IMR-90 (cell line): ENCODE results near the gene DNAH9. TPM values are rescaled to one million over a fixed set of nuclear protein-coding genes. Genes with fewer than 3 reads are reported as not detected.

ENCODE experiments used
- ATAC-seq: fragments of 200-7000 bp; cut with Tn5 transposase; 2 replicates; pipeline ENCODE4 v1.9.1; 2020; ENCODE audit warnings: low read depth, mild to moderate bottlenecking, moderate library complexity
- BruUV-seq: library from RNA; stranded (reverse); fragments of 400-500 nt; replicated peaks from 2 replicates; lab custom pipeline; 2021; lab: Mats Ljungman, UMichigan
- CTCF ChIA-PET: fragments of 300-600 bp; formaldehyde crosslinking; extraction: SDS; loops from one replicate; lab custom pipeline; 2021; ENCODE audit warnings: antibody characterized with exemption; lab: Yijun Ruan, JAX
- POLR2A ChIA-PET: fragments of 300-600 bp; sonication (Branson Sonifier 250); formaldehyde crosslinking; loops from one replicate; lab custom pipeline; 2022; ENCODE audit warnings: antibody characterized with exemption; ENCODE audit not compliant: unreplicated experiment; lab: Charles Lee
- DNase-seq: peaks from one replicate; pipeline ENCODE4 v3.0.0; 2013
- H2AFZ ChIP-seq: replicated peaks from 2 replicates; pipeline ENCODE3; 2013; ENCODE audit warnings: low read length, mild to moderate bottlenecking; ENCODE audit not compliant: poor library complexity
- H2AK5ac ChIP-seq: 2 replicates; pipeline ENCODE4 v1.6.1; 2013; ENCODE audit warnings: low read depth, low read length, inconsistent platforms
- H2AK9ac ChIP-seq: replicated peaks from 2 replicates; pipeline ENCODE3; 2013; ENCODE audit warnings: mild to moderate bottlenecking, low read depth, low read length, moderate library complexity; ENCODE audit not compliant: poor library complexity
- H2BK120ac ChIP-seq: 2 replicates; pipeline ENCODE4 v1.6.1; 2013; ENCODE audit warnings: low read depth, low read length, inconsistent platforms
- H2BK15ac ChIP-seq: 3 replicates; pipeline ENCODE4 v1.6.1; 2013; ENCODE audit warnings: low read depth, low read length, inconsistent platforms
- H2BK20ac ChIP-seq: 2 replicates; pipeline ENCODE4 v1.6.1; 2013; ENCODE audit warnings: low read depth, mild to moderate bottlenecking, inconsistent platforms, low read length, moderate library complexity
- H2BK5ac ChIP-seq: 2 replicates; pipeline ENCODE4 v1.6.1; 2013; ENCODE audit warnings: mild to moderate bottlenecking, low read depth, low read length, inconsistent platforms; ENCODE audit not compliant: poor library complexity, severe bottlenecking
- H3K14ac ChIP-seq: replicated peaks from 2 replicates; pipeline ENCODE4 v1.6.1; 2013; ENCODE audit warnings: low read depth, low read length, inconsistent platforms
- H3K18ac ChIP-seq: 2 replicates; pipeline ENCODE4 v1.6.1; 2013; ENCODE audit warnings: low read depth, low read length, control low read depth
- H3K23ac ChIP-seq: 2 replicates; pipeline ENCODE4 v1.6.1; 2013; ENCODE audit warnings: low read depth, low read length, inconsistent platforms
- H3K27ac ChIP-seq: 2 replicates; pipeline ENCODE4 v1.5.1; 2013; ENCODE audit warnings: mild to moderate bottlenecking, control low read depth, low read length; ENCODE audit not compliant: insufficient read depth
- H3K27me3 ChIP-seq: 2 replicates; pipeline ENCODE4 v1.6.1; 2013; ENCODE audit warnings: low read length; ENCODE audit not compliant: control insufficient read depth, insufficient read depth
- H3K36me3 ChIP-seq: 2 replicates; pipeline ENCODE4 v1.6.1; 2013; ENCODE audit warnings: low read length, mixed read lengths; ENCODE audit not compliant: control insufficient read depth, insufficient read depth
- H3K4ac ChIP-seq: 2 replicates; pipeline ENCODE4 v1.6.1; 2013; ENCODE audit warnings: low read depth, low read length, inconsistent platforms
- H3K4me1 ChIP-seq: 2 replicates; pipeline ENCODE4 v1.6.1; 2013; ENCODE audit warnings: low read length, mixed read lengths; ENCODE audit not compliant: control insufficient read depth, insufficient read depth
- H3K4me2 ChIP-seq: 2 replicates; pipeline ENCODE4 v1.6.1; 2013; ENCODE audit warnings: low read depth, mild to moderate bottlenecking, control low read depth, low read length, moderate library complexity
- H3K4me3 ChIP-seq: 2 replicates; pipeline ENCODE4 v1.5.1; 2013; ENCODE audit warnings: low read depth, mild to moderate bottlenecking, control low read depth, low read length, moderate library complexity; ENCODE audit not compliant: insufficient read depth
- H3K56ac ChIP-seq: 2 replicates; pipeline ENCODE4 v1.6.1; 2013; ENCODE audit warnings: low read length, inconsistent platforms; ENCODE audit not compliant: insufficient read depth; ENCODE audit errors: extremely low read depth
- H3K79me1 ChIP-seq, 2 experiments: 2 replicates each; pipeline ENCODE4 v1.6.1; 2013; ENCODE audit warnings: low read length in 2 of 2, inconsistent platforms in 1 of 2, low read depth in 1 of 2
- H3K9ac ChIP-seq: 2 replicates; pipeline ENCODE4 v1.6.1; 2013; ENCODE audit warnings: low read depth, low read length, control low read depth
- H3K9me1 ChIP-seq: 2 replicates; pipeline ENCODE4 v1.6.1; 2013; ENCODE audit warnings: low read length, inconsistent platforms; ENCODE audit not compliant: insufficient read depth
- H3K9me3 ChIP-seq: 2 replicates; pipeline ENCODE4 v1.6.1; 2013; ENCODE audit warnings: low read length; ENCODE audit not compliant: control insufficient read depth, insufficient read depth
- H4K20me1 ChIP-seq: 2 replicates; pipeline ENCODE4 v1.6.1; 2013; ENCODE audit warnings: low read length, inconsistent platforms; ENCODE audit not compliant: insufficient read depth
- H4K5ac ChIP-seq: 2 replicates; pipeline ENCODE4 v1.6.1; 2013; ENCODE audit warnings: mild to moderate bottlenecking, low read depth, low read length, control low read depth
- H4K8ac ChIP-seq, 2 experiments: 2 replicates each; pipeline ENCODE4 v1.6.1; 2013; ENCODE audit warnings: low read depth in 2 of 2, low read length in 2 of 2, control low read depth in 1 of 2, inconsistent platforms in 1 of 2
- H4K91ac ChIP-seq: 2 replicates; pipeline ENCODE4 v1.6.1; 2013; ENCODE audit warnings: low read depth, low read length, inconsistent platforms; ENCODE audit not compliant: insufficient read depth
- BHLHE40 ChIP-seq: fragments of 150-350 bp; IDR thresholded peaks from 2 replicates; pipeline ENCODE4 v1.6.1; 2016; ENCODE audit warnings: mild to moderate bottlenecking, low read depth, low read length
- CEBPB ChIP-seq: IDR thresholded peaks from 2 replicates; pipeline ENCODE4 v1.6.1; 2012; ENCODE audit warnings: low read depth, low read length, improper control_type of control experiment
- CHD1 ChIP-seq: IDR thresholded peaks from 2 replicates; pipeline ENCODE4 v1.6.1; 2012; ENCODE audit warnings: low read depth, low read length, improper control_type of control experiment
- FOS ChIP-seq: fragments of 150-350 bp; IDR thresholded peaks from 2 replicates; pipeline ENCODE4 v1.6.1; 2016; ENCODE audit warnings: low read depth, low read length
- MAFK ChIP-seq: IDR thresholded peaks from 2 replicates; pipeline ENCODE4 v1.6.1; 2012; ENCODE audit warnings: low read depth, low read length, improper control_type of control experiment
- MAZ ChIP-seq: IDR thresholded peaks from 2 replicates; pipeline ENCODE4 v1.6.1; 2012; ENCODE audit warnings: low read depth, mild to moderate bottlenecking, low read length, improper control_type of control experiment, moderate library complexity, borderline replicate concordance
- MXI1 ChIP-seq: IDR thresholded peaks from 2 replicates; pipeline ENCODE4 v1.6.1; 2012; ENCODE audit warnings: low read depth, mild to moderate bottlenecking, low read length, moderate library complexity, borderline replicate concordance
- NFE2L2 ChIP-seq: fragments of 150-350 bp; IDR thresholded peaks from 2 replicates; pipeline ENCODE4 v1.6.1; 2016; ENCODE audit warnings: low read depth, mild to moderate bottlenecking, low read length
- POLR2A ChIP-seq: IDR thresholded peaks from 2 replicates; pipeline ENCODE4 v1.6.1; 2012; ENCODE audit warnings: mild to moderate bottlenecking, low read depth, low read length
- RAD21 ChIP-seq: IDR thresholded peaks from 2 replicates; pipeline ENCODE4 v1.6.1; 2012; ENCODE audit warnings: low read length, improper control_type of control experiment
- RCOR1 ChIP-seq: IDR thresholded peaks from 2 replicates; pipeline ENCODE4 v1.6.1; 2012; ENCODE audit warnings: mild to moderate bottlenecking, low read length, improper control_type of control experiment; ENCODE audit not compliant: insufficient replicate concordance
- RFX5 ChIP-seq: IDR thresholded peaks from 2 replicates; pipeline ENCODE4 v1.8.0; 2012; ENCODE audit warnings: low read depth, mild to moderate bottlenecking, low read length, moderate library complexity
- SMC3 ChIP-seq: fragments of 150-350 bp; IDR thresholded peaks from 2 replicates; pipeline ENCODE4 v1.6.1; 2016; ENCODE audit warnings: low read depth, mild to moderate bottlenecking, antibody characterized with exemption, low read length, moderate library complexity
- USF2 ChIP-seq: fragments of 150-350 bp; IDR thresholded peaks from 2 replicates; pipeline ENCODE4 v1.6.1; 2017; ENCODE audit warnings: mild to moderate bottlenecking, antibody characterized with exemption, low read length, low read depth
- WGBS, 2 experiments: methylation state at CpG; one replicate each; pipeline versions ENCODE4 v1.1.5 to v1.1.7; 2013; ENCODE audit warnings: missing lambda C conversion rate in 2 of 2; ENCODE audit not compliant: insufficient read length in 1 of 2; ENCODE audit errors: extremely low coverage in 2 of 2; 5-methylcytosine and 5-hydroxymethylcytosine counted together
- dilution Hi-C: fragments of 300-500 bp; cut with HindIII; formaldehyde crosslinking; loops from one replicate; pipeline ENCODE4 v1.14.3; 2018; ENCODE audit warnings: low sequenced_read_pairs; ENCODE audit not compliant: unreplicated experiment
- in situ Hi-C: fragments of 300-500 bp; cut with MboI; formaldehyde crosslinking; loops from 3 replicates; pipeline ENCODE4 v1.14.3; 2019; ENCODE audit warnings: low sequenced_read_pairs, inconsistent platforms, mixed read lengths
- intact Hi-C: fragments of 100-400 bp; cut with micrococcal nuclease; formaldehyde crosslinking; loops from 2 replicates; pipeline ENCODE4 v1.10.0; 2022
- polyA plus RNA-seq, 3 experiments: library from polyadenylated mRNA; depleted of rRNA; stranded (reverse); fragments of >200 nt; gene quantifications; 2 replicates each; pipeline ENCODE4 v1.2.3, GENCODE V29; 2012; ENCODE audit warnings: low replicate concordance in 1 of 3
- total RNA-seq: library from RNA; depleted of rRNA; stranded (reverse); fragments of >200 nt; gene quantifications from 2 replicates; pipeline ENCODE4 v1.2.3, GENCODE V29; 2012
- TF ChIP-seq, protein P1 (sequence below): conservative IDR thresholded peaks from 2 replicates; pipeline ENCODE4 v1.5.1; 2012; ENCODE audit warnings: mild to moderate bottlenecking, low read depth, low read length, improper control_type of control experiment
- TF ChIP-seq, protein P2 (sequence below): fragments of 150-350 bp; IDR thresholded peaks from 2 replicates; pipeline ENCODE4 v1.6.1; 2016; ENCODE audit warnings: low read depth, mild to moderate bottlenecking, low read length, moderate library complexity, borderline replicate concordance

The DNAH9 gene
- total and polyA plus RNA-seq, 2 of the 4 experiments (the other 2 are of a cell fraction): not detected

DNA sequence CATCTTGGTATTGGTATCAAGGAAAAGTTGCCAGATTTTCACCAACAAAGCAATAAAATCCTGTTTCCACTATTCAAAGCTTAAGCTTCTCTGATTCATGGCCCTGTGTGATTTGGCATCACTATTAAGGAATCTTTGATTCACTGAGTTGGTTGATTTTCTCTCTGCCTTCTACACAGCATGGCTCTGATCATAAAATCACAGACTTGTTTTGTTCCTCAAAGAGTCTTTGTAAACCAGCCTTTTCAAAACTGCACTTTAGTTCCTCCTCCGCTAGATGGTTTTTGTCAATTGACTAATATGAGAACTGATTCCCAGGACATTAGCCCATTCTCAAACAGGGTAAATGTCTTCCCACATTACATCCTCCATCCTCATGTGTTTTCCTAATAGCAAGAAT, 197.6 kb downstream of the DNAH9 start:
- in situ Hi-C loops: no loop called here
- H3K9ac ChIP-seq: no peak overlapping the region
- H2BK5ac ChIP-seq: no peak overlapping the region
- no peaks in the 10 kb centered on the region for H3K27me3 ChIP-seq
- H2AK9ac ChIP-seq: no peak overlapping the region
- H3K14ac ChIP-seq: no peak overlapping the region
- no peak overlapping the region for H2AFZ ChIP-seq
- no TSS peak for BruUV-seq
- H3K4me2 ChIP-seq: no peak overlapping the region
- no peak overlapping the region for H2AK5ac ChIP-seq
- no peak overlapping the region for H3K4me3 ChIP-seq
- no peaks in the 10 kb centered on the region for H4K20me1 ChIP-seq
- H4K5ac ChIP-seq: no peak overlapping the region
- no peak overlapping the region for H3K27ac ChIP-seq
- no CpG with 5 or more reads among the region's 1 CpG for WGBS, 2 experiments
- no peak overlapping the region for H3K18ac ChIP-seq
- ChIA-PET POLR2A (no interaction called here), CTCF (no interaction called here)
- H3K56ac ChIP-seq: no peak overlapping the region
- H2BK120ac ChIP-seq: no peak overlapping the region
- no peak for DNase-seq
- no peaks in the 10 kb centered on the region for H3K4me1 ChIP-seq
- peaks cover 19% of the 10 kb centered on the region for H3K9me3 ChIP-seq
- no peaks in the 10 kb centered on the region for H3K79me1 ChIP-seq
- no peaks in the 10 kb centered on the region for H3K9me1 ChIP-seq
- dilution Hi-C loops: no loop called here
- H3K4ac ChIP-seq: no peak overlapping the region
- TF ChIP-seq BHLHE40 (no peak), RAD21 (no peak), USF2 (no peak), NFE2L2 (no peak), RCOR1 (no peak), RFX5 (no peak), CEBPB (no peak), SMC3 (no peak), POLR2A (no peak), MAFK (no peak), CHD1 (no peak), MAZ (no peak), MXI1 (no peak), FOS (no peak)
- TF ChIP-seq, protein P1, sequence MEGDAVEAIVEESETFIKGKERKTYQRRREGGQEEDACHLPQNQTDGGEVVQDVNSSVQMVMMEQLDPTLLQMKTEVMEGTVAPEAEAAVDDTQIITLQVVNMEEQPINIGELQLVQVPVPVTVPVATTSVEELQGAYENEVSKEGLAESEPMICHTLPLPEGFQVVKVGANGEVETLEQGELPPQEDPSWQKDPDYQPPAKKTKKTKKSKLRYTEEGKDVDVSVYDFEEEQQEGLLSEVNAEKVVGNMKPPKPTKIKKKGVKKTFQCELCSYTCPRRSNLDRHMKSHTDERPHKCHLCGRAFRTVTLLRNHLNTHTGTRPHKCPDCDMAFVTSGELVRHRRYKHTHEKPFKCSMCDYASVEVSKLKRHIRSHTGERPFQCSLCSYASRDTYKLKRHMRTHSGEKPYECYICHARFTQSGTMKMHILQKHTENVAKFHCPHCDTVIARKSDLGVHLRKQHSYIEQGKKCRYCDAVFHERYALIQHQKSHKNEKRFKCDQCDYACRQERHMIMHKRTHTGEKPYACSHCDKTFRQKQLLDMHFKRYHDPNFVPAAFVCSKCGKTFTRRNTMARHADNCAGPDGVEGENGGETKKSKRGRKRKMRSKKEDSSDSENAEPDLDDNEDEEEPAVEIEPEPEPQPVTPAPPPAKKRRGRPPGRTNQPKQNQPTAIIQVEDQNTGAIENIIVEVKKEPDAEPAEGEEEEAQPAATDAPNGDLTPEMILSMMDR: no peak
- TF ChIP-seq, protein P2, sequence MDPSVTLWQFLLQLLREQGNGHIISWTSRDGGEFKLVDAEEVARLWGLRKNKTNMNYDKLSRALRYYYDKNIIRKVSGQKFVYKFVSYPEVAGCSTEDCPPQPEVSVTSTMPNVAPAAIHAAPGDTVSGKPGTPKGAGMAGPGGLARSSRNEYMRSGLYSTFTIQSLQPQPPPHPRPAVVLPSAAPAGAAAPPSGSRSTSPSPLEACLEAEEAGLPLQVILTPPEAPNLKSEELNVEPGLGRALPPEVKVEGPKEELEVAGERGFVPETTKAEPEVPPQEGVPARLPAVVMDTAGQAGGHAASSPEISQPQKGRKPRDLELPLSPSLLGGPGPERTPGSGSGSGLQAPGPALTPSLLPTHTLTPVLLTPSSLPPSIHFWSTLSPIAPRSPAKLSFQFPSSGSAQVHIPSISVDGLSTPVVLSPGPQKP: no peak
- no peak overlapping the region for H4K8ac ChIP-seq
- H3K36me3 ChIP-seq: no peaks in the 10 kb centered on the region
- no peak overlapping the region for H3K23ac ChIP-seq
- ATAC-seq: no peak
- no peak overlapping the region for H2BK20ac ChIP-seq
- no peak overlapping the region for H2BK15ac ChIP-seq
- no peak overlapping the region for H4K91ac ChIP-seq
- intact Hi-C loops: no loop called here
